ENCODE data around the gene TTLL13.
"Not testable (repeated sequence)": the region's sequence is repeated elsewhere in the genome, so short reads cannot be mapped to it uniquely, and the experiment has no call there.

TTLL13 gene

GRCh38 chr15:90287101-90287500 lies 37.7 kb downstream of the TTLL13 start:
- DNase-seq (ENCODE audit: low read depth, low spot score) = no peak

GRCh38 chr15:90287946-90288345 lies 38.6 kb downstream of the TTLL13 start:
- DNase-seq (ENCODE audit: low read depth, low spot score) = no peak

DNA sequence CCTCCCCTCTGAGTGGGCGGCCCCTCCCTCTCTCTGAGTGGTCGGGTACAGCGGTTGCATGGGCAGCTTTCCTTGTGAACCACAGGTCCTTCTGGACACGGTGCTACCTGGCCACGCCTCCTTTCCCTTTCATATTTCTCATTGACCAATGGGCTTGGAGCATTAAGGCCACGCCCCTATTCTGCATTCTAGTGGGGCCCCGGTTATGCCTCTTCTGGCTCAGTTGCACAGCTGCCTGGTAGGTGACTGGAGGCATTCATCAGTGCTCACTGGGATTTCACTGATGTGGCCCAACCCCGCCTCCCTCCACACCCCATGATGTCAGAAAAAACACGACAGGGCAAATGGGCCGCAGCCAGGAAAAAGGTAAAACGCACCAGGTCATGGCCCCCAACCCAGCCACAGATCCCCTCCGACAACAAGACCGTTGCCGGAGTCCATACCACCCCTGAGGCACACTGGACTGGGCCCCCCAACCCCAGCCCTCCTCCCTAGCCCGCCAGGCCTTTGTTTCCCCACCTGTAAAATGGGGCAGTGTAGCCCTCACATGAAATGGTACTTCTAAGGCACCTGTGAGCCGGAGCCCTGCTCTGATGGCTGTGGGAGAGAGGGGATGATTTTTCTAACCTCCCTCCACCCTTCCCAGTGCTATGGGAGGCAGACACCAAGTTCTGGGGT lies 42.5 kb downstream of the TTLL13 start:
- no peak for DNase-seq (ENCODE audit: low read depth, low spot score)

- DNase-seq (ENCODE audit: low read depth, low spot score) = peak; percentile 91
Measured at GRCh38 chr15:90293040-90293810, 43.9 kb downstream of the TTLL13 start.

DNA sequence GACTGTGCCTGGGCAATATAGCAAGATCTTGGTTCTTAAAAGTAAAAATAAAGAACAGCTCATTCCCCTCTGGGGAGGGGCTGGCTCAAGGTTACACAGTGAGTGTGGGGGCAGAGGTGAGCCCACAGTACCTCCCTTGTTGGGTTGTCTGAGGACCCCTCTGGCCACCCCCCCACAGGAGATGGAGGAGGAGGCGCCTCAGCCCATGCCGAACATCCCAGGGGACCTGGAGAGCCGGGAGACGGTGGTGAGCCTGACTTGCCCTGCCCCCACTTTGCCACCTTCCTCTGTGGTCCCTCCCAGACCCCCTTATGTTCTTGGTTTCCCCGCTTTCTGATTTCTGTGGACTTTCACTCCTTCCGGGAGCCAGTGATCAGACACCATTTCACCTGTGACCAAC lies 44.8 kb downstream of the TTLL13 start:
- no peak for DNase-seq (ENCODE audit: low read depth, low spot score)

- DNase-seq (ENCODE audit: low read depth, low spot score) = no peak
Measured at GRCh38 chr15:90294601-90295269, 45.4 kb downstream of the TTLL13 start.

DNA sequence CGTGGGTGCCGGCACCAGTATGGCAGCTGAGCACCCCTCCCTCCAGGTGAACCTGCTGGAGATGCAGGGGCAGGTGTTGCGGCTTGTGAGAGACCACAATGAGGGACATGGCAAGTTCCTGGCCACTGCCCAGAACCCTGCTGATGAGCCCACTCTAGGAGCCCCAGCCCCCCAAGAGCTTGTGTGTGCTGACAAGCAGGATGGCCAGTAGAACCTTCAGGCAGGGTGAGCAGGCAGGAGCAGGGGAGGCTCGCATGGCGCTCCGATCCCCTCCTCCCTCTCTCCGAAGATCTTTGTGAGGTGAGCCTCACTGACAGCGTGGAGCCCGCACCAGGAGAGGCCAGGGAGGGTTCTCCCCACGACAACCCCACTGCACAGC lies 45.9 kb downstream of the TTLL13 start:
- no peak for DNase-seq (ENCODE audit: low read depth, low spot score)

DNA sequence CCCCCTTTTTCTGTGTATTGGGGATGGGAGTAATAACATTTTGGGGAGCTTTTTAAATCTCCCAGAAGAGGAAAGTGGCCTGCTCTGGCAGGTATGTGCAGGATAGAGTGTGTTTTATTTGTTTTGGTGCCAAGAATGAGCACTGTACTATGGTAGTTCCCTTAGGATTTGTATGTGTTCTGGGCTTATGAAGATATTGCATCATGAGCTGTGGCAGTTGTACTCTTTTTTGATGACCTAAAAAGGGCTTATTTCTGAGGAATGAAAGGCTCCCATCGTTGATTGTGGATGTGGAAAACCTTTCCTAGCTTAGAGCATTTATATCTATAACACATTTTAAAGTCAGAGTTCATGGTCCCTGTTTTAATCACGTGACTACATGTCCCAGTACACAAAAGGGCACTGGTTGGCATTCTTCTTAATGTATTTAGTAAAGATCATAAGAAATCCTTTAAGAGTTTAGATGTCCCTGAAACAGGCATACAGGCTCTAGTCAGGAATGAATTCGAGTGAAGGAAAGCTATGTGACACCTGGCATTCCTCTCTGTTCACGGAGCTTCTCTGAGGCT lies 47.0 kb downstream of the TTLL13 start:
- DNase-seq (ENCODE audit: low read depth, low spot score) = not testable (repeated sequence)

DNA sequence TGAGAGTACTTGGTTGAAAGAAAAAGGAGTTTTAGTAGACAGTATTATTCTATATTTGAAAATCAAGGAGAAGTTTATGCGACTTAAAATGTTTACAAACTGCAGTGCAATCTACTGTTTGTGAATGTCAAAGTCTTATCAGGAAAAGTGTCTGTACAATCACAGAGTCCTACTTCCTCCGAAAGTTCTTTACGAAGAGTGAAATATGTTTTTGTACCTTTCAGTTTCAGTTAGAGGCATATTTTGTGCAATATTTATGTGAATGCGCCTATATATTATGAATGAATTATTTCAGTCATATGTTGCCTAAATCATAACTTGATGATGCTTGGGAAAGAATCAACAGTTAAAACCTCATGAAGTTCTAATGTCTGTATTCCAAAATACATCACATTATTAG lies 47.7 kb downstream of the TTLL13 start:
- no peak for DNase-seq (ENCODE audit: low read depth, low spot score)

DNA sequence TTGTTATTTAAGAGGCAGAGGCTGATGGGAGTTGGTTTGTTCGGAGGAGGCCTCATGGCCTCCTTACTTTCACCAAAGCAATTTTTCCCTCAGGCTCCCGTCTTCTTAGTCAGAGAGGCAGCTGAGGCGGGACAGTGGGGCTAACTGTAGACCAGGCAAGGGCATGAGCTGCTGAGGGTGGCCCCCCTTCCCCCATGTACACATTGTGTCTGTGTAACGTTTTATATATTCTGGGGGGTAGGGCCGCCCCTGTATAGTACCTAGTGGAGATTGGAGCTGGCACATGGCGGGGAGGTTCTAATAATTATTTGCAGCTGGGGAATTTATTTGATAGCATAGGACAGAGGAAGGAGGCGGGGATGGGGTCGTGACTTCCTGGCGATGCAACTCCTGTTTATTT lies 51.2 kb downstream of the TTLL13 start:
- DNase-seq (ENCODE audit: low read depth, low spot score) = no peak

DNA sequence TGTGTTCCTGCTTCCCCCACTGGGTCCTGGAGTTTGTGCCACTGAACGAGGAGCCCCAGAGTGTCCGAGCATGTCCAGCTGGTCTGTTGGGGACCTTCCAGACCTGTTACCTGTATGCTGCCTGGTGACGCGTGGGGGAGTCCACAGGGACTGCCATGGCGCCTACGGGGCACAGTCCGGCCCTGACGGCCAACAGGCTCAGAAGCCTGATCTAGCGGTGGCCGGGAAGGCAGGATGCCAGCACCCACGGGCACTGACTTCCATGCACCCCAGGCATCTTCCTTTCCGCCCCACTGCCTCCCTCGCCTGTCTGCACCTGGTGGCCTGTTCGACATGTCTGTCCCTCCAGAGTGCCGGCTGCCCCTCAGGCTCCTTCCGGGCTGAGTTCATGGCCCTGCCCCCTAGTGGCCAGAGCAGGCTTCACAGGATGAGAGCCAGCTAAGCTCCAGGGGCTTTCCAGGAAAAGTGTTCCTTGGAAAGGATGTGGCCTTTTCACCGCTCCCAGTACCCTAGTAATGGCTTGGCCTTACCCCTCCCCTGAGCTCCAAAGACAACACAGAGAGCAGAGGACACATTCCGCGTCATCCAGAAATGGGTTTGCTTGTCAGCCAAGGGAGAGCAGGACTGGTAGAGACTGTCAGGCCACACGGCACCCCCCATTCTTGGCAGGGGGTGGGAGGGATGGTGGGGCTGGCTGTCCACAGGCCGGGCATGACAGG lies 51.8 kb downstream of the TTLL13 start:
- DNase-seq (ENCODE audit: low read depth, low spot score) = no peak

GRCh38 chr15:90301707-90302300 lies 52.4 kb downstream of the TTLL13 start:
- no peak for DNase-seq (ENCODE audit: low read depth, low spot score)

GRCh38 chr15:90305355-90305754 lies 56.0 kb downstream of the TTLL13 start:
- not testable (repeated sequence) for DNase-seq (ENCODE audit: low read depth, low spot score)

DNA sequence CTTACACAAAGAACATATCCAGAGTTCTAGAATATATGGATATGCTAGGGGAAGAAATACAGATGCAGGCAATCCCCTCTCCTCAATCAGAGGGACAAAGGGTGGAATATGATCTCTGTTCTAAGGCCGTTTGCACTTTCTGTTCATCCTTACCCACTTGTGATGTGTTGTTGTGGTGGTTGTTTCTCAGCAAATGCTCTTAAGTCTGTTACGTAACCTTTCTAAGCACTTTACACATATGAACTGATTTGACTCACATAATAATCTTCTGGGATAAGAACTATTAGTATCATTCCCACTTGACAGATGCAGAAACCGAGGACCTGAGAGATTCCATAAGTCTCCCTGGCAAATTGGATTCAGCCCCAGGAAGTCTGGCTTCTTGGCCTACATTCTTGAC lies 56.6 kb downstream of the TTLL13 start:
- no peak for DNase-seq (ENCODE audit: low read depth, low spot score)

DNA sequence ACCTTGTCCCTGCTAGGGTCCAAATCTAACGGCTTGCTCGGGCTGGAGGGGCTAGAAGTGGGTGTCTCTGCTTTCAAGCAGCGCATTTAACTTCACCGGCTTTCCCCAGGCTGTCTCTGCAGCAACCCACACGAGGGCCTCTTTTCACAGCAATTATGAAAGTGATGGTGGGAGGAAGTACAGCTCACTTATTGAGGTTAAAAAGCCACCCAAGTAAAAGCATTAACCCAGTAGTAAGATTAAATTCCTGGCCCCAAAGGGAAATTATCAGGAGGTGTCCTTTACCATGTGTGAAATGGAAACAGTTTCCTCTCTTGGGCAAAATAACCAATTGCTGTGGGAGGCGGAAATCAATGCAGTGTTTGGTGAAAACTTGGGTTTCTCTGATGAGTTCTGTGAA lies 57.2 kb downstream of the TTLL13 start:
- DNase-seq (ENCODE audit: low read depth, low spot score) = no peak

GRCh38 chr15:90307661-90308060 lies 58.3 kb downstream of the TTLL13 start:
- DNase-seq (ENCODE audit: low read depth, low spot score) = no peak

DNA sequence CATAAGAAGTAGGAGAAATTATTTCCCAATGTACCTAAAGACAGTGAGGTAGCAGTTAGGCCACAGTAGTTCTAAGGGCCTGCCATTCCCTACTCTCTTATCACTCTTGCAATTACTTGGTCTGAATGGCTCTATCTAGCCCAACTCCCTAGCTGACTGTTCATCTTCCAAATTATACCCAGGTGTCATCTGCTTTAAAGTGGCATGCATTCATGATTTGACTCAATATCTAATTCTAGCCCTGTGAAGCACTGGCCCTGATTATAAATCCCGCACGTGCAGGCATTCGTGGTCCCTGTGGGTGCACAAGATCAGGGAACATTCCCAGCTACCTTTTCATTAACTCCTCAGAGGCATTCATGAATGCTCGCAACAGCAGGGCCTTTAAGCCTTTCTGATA lies 59.7 kb downstream of the TTLL13 start:
- DNase-seq (ENCODE audit: low read depth, low spot score) = no peak

Data from iPS DF 19.7 (cell line).